ENCODE data around the gene OR13C5. TPM values are rescaled to one million over a fixed set of nuclear protein-coding genes. Genes with fewer than 3 reads are reported as not detected.

The OR13C5 gene
- total and polyA plus RNA-seq, 2 experiments from 2014 or later, result not detected

DNA sequence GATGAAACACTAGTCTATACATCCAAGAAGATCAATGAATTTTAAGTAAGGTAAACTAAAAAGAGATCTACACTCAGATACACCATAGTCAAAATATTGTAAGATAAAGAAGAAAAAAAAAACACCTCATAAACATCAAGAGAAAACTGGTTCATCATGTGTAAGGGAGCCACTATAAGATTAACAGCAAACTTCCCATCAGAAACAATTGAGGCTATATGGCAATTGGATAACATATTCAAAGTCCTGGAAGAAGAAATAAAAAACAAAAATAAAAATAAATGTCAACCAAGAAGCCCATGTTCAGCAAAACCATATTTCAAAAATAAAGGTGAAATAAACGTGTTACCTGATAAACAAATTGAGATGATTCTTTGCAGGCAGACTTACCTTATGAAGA, 26.6 kb downstream of the OR13C5 start:
- Histone ChIP-seq H3K27ac (ENCODE audit: low read depth) (no peak overlapping the region), H3K4me3 (no peak overlapping the region), H4K20me1 (replicated peaks; ENCODE audit: insufficient read depth) (no peaks in the 10 kb centered on the region), H3K36me3 (ENCODE audit: insufficient read depth) (no peaks in the 10 kb centered on the region), H3F3A (replicated peaks; ENCODE audit: low read depth) (no peaks in the 10 kb centered on the region), H2AFZ (no peak overlapping the region), H3K9me2 (ENCODE audit: insufficient read depth) (0 out of 2 replicates have a peak, but pooled peaks cover 2% of the 10 kb centered on the region), H3K4me2 (no peak overlapping the region), H3K79me2 (replicated peaks; ENCODE audit: insufficient read depth) (no peaks in the 10 kb centered on the region), H3K4me1 (ENCODE audit: insufficient read depth) (no peaks in the 10 kb centered on the region), H3K27me3 (ENCODE audit: insufficient read depth) (no peaks in the 10 kb centered on the region)
- no peaks in the 10 kb centered on the region for H3K27me3 Mint-ChIP-seq (ENCODE audit: insufficient read depth, low read depth, poor library complexity)
- TF ChIP-seq, protein P1, sequence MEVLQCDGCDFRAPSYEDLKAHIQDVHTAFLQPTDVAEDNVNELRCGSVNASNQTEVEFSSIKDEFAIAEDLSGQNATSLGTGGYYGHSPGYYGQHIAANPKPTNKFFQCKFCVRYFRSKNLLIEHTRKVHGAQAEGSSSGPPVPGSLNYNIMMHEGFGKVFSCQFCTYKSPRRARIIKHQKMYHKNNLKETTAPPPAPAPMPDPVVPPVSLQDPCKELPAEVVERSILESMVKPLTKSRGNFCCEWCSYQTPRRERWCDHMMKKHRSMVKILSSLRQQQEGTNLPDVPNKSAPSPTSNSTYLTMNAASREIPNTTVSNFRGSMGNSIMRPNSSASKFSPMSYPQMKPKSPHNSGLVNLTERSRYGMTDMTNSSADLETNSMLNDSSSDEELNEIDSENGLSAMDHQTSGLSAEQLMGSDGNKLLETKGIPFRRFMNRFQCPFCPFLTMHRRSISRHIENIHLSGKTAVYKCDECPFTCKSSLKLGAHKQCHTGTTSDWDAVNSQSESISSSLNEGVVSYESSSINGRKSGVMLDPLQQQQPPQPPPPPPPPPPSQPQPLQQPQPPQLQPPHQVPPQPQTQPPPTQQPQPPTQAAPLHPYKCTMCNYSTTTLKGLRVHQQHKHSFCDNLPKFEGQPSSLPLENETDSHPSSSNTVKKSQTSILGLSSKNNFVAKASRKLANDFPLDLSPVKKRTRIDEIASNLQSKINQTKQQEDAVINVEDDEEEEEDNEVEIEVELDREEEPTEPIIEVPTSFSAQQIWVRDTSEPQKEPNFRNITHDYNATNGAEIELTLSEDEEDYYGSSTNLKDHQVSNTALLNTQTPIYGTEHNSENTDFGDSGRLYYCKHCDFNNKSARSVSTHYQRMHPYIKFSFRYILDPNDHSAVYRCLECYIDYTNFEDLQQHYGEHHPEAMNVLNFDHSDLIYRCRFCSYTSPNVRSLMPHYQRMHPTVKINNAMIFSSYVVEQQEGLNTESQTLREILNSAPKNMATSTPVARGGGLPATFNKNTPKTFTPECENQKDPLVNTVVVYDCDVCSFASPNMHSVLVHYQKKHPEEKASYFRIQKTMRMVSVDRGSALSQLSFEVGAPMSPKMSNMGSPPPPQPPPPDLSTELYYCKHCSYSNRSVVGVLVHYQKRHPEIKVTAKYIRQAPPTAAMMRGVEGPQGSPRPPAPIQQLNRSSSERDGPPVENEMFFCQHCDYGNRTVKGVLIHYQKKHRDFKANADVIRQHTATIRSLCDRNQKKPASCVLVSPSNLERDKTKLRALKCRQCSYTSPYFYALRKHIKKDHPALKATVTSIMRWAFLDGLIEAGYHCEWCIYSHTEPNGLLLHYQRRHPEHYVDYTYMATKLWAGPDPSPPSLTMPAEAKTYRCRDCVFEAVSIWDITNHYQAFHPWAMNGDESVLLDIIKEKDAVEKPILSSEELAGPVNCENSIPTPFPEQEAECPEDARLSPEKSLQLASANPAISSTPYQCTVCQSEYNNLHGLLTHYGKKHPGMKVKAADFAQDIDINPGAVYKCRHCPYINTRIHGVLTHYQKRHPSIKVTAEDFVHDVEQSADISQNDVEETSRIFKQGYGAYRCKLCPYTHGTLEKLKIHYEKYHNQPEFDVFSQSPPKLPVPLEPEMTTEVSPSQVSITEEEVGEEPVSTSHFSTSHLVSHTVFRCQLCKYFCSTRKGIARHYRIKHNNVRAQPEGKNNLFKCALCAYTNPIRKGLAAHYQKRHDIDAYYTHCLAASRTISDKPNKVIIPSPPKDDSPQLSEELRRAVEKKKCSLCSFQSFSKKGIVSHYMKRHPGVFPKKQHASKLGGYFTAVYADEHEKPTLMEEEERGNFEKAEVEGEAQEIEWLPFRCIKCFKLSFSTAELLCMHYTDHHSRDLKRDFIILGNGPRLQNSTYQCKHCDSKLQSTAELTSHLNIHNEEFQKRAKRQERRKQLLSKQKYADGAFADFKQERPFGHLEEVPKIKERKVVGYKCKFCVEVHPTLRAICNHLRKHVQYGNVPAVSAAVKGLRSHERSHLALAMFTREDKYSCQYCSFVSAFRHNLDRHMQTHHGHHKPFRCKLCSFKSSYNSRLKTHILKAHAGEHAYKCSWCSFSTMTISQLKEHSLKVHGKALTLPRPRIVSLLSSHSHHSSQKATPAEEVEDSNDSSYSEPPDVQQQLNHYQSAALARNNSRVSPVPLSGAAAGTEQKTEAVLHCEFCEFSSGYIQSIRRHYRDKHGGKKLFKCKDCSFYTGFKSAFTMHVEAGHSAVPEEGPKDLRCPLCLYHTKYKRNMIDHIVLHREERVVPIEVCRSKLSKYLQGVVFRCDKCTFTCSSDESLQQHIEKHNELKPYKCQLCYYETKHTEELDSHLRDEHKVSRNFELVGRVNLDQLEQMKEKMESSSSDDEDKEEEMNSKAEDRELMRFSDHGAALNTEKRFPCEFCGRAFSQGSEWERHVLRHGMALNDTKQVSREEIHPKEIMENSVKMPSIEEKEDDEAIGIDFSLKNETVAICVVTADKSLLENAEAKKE (CRISPR knock-in tag; IDR thresholded peaks at IDR 0.05), result no peak
- TF ChIP-seq ZNF114 (CRISPR knock-in tag; IDR thresholded peaks at IDR 0.05) (no peak), STAT1 (IDR thresholded peaks at IDR 0.05; ENCODE audit: unreplicated experiment) (no peak), EZH2phosphoT487 (IDR thresholded peaks at IDR 0.05; ENCODE audit: unreplicated experiment) (no peak), ZNF331 (CRISPR knock-in tag; IDR thresholded peaks at IDR 0.05; ENCODE audit: low read depth) (no peak), CREB1 (CRISPR knock-in tag; IDR thresholded peaks at IDR 0.05; ENCODE audit: low read depth) (no peak), JUNB (IDR thresholded peaks at IDR 0.05; ENCODE audit: unreplicated experiment) (no peak), NANOG (IDR thresholded peaks at IDR 0.05; ENCODE audit: borderline replicate concordance) (no peak), EZH2 (IDR thresholded peaks at IDR 0.05; ENCODE audit: low read depth, unreplicated experiment) (no peak), POLR2AphosphoS5 (IDR thresholded peaks at IDR 0.05; ENCODE audit: low read depth) (no peak)
- TF ChIP-seq, protein P2, sequence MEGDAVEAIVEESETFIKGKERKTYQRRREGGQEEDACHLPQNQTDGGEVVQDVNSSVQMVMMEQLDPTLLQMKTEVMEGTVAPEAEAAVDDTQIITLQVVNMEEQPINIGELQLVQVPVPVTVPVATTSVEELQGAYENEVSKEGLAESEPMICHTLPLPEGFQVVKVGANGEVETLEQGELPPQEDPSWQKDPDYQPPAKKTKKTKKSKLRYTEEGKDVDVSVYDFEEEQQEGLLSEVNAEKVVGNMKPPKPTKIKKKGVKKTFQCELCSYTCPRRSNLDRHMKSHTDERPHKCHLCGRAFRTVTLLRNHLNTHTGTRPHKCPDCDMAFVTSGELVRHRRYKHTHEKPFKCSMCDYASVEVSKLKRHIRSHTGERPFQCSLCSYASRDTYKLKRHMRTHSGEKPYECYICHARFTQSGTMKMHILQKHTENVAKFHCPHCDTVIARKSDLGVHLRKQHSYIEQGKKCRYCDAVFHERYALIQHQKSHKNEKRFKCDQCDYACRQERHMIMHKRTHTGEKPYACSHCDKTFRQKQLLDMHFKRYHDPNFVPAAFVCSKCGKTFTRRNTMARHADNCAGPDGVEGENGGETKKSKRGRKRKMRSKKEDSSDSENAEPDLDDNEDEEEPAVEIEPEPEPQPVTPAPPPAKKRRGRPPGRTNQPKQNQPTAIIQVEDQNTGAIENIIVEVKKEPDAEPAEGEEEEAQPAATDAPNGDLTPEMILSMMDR (conservative IDR thresholded peaks at IDR 0.05; ENCODE audit: low read depth in 2 of 2), result no peak
- TF ChIP-seq, protein P3, sequence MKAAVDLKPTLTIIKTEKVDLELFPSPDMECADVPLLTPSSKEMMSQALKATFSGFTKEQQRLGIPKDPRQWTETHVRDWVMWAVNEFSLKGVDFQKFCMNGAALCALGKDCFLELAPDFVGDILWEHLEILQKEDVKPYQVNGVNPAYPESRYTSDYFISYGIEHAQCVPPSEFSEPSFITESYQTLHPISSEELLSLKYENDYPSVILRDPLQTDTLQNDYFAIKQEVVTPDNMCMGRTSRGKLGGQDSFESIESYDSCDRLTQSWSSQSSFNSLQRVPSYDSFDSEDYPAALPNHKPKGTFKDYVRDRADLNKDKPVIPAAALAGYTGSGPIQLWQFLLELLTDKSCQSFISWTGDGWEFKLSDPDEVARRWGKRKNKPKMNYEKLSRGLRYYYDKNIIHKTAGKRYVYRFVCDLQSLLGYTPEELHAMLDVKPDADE (IDR thresholded peaks at IDR 0.05), result no peak
- TF ChIP-seq, protein P4, sequence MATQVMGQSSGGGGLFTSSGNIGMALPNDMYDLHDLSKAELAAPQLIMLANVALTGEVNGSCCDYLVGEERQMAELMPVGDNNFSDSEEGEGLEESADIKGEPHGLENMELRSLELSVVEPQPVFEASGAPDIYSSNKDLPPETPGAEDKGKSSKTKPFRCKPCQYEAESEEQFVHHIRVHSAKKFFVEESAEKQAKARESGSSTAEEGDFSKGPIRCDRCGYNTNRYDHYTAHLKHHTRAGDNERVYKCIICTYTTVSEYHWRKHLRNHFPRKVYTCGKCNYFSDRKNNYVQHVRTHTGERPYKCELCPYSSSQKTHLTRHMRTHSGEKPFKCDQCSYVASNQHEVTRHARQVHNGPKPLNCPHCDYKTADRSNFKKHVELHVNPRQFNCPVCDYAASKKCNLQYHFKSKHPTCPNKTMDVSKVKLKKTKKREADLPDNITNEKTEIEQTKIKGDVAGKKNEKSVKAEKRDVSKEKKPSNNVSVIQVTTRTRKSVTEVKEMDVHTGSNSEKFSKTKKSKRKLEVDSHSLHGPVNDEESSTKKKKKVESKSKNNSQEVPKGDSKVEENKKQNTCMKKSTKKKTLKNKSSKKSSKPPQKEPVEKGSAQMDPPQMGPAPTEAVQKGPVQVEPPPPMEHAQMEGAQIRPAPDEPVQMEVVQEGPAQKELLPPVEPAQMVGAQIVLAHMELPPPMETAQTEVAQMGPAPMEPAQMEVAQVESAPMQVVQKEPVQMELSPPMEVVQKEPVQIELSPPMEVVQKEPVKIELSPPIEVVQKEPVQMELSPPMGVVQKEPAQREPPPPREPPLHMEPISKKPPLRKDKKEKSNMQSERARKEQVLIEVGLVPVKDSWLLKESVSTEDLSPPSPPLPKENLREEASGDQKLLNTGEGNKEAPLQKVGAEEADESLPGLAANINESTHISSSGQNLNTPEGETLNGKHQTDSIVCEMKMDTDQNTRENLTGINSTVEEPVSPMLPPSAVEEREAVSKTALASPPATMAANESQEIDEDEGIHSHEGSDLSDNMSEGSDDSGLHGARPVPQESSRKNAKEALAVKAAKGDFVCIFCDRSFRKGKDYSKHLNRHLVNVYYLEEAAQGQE (IDR thresholded peaks at IDR 0.05; ENCODE audit: unreplicated experiment), result no peak
- no peaks in the 10 kb centered on the region for H3K4me1 Mint-ChIP-seq
- peaks cover 8% of the 10 kb centered on the region; the same call in 2 of the 3 replicates for H3K9me3 Mint-ChIP-seq
- no peaks in the 10 kb centered on the region for H3K36me3 Mint-ChIP-seq (ENCODE audit: low read depth)
- DNase-seq (ENCODE audit: low spot score), result no peak
- H3K27ac Mint-ChIP-seq, result no peak overlapping the region
- no peak for ATAC-seq
- no peak overlapping the region for H3K4me3 Mint-ChIP-seq

All from GM23338 (cell line).